ENCODE measurements around the gene APOC1. TPM values are rescaled to one million over a fixed set of nuclear protein-coding genes. Genes with fewer than 3 reads are reported as not detected.

The APOC1 gene
- total RNA-seq, 1 experiment from 2014 or later: 4.7 TPM

DNA sequence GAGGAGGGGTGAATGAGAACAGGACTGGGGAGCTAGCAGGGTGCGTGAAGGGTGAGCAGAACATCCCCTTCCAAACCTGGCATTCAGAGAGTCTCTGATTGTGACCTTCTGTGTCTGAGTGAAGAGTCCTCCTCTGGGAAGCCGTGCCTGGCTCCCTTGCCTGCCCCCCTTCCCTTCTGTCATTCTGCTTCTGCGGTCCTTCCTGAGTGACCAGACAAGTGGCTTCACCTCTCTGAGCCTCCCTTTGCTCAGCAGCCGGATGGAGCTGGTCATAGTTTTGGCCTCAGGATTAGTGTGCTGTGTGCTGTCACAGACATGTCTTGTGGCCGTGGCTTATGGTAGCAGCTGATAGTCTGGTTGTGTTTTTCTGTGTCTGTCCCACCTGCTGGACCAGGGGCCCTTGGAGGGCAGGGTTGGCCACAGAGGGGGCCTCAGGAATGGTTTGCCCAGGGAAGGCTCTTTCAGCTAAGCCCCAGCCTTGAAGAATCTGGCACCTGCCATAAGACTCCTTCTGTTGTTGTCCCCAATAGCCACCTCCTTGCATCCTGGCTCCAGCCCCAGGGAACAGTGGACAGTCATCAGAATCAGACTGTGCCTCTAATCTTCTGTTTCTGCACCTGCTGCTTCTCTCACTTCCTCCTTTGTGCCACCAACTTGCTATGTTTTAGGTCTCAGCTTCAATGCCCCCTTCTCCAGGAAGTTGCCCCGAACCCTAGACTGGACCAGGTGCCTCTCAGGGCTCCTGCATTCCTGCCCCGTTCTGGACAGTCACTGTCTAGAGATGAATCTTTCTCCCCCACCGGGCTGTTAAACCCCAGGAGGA is 46.7 kb downstream of the APOC1 start:
- no TSS peak for BruUV-seq (replicated peaks)
- DNase-seq: no peak
- no peaks in the 10 kb centered on the region for H3K27me3 Mint-ChIP-seq (ENCODE audit: unreplicated experiment)
- CTCF ChIA-PET: no interaction called here
- TF ChIP-seq, protein P1, sequence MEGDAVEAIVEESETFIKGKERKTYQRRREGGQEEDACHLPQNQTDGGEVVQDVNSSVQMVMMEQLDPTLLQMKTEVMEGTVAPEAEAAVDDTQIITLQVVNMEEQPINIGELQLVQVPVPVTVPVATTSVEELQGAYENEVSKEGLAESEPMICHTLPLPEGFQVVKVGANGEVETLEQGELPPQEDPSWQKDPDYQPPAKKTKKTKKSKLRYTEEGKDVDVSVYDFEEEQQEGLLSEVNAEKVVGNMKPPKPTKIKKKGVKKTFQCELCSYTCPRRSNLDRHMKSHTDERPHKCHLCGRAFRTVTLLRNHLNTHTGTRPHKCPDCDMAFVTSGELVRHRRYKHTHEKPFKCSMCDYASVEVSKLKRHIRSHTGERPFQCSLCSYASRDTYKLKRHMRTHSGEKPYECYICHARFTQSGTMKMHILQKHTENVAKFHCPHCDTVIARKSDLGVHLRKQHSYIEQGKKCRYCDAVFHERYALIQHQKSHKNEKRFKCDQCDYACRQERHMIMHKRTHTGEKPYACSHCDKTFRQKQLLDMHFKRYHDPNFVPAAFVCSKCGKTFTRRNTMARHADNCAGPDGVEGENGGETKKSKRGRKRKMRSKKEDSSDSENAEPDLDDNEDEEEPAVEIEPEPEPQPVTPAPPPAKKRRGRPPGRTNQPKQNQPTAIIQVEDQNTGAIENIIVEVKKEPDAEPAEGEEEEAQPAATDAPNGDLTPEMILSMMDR (IDR thresholded peaks at IDR 0.05; ENCODE audit: unreplicated experiment): no peak
- H3K4me3 Mint-ChIP-seq (ENCODE audit: low read depth, unreplicated experiment): no peak overlapping the region
- no peaks in the 10 kb centered on the region for H3K9me3 Mint-ChIP-seq (ENCODE audit: low read depth, unreplicated experiment)
- intact Hi-C loops (cut with micrococcal nuclease; ENCODE audit: unreplicated experiment): no loop called here
- peaks cover 16% of the 10 kb centered on the region for H3K4me1 Mint-ChIP-seq (ENCODE audit: low read depth, unreplicated experiment)
- peaks cover 34% of the 10 kb centered on the region for H3K36me3 Mint-ChIP-seq (ENCODE audit: insufficient read depth, unreplicated experiment)
- no peak overlapping the region for H3K27ac Mint-ChIP-seq (ENCODE audit: unreplicated experiment)

DNA sequence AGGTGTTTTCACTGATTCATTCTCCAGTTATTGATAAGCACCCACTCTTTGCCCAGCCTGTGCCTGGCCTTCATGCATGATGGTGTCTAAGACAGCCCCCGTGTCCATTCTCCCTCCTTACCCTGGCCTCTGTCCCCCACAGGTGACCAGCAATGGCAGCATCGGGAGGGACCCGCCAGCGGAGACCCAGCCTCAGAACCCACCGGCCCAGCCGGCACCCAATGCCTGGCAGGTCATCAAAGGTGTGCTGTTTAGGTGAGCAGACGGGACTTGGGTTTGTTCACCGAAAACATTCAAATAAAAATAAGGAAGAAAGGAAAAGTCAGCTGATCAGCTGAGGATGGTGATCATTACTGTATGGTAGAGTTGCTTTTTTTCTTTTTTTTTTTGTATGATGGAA is 47.4 kb downstream of the APOC1 start:
- TF ChIP-seq, protein P1 (IDR thresholded peaks at IDR 0.05; ENCODE audit: unreplicated experiment): no peak
- Mint-ChIP-seq H3K9me3 (ENCODE audit: low read depth, unreplicated experiment) (no peaks in the 10 kb centered on the region), H3K4me3 (ENCODE audit: low read depth, unreplicated experiment) (no peak overlapping the region), H3K4me1 (ENCODE audit: low read depth, unreplicated experiment) (peaks cover 13% of the 10 kb centered on the region), H3K36me3 (ENCODE audit: insufficient read depth, unreplicated experiment) (peaks cover 37% of the 10 kb centered on the region), H3K27ac (ENCODE audit: unreplicated experiment) (no peak overlapping the region), H3K27me3 (ENCODE audit: unreplicated experiment) (no peaks in the 10 kb centered on the region)
- intact Hi-C loops (cut with micrococcal nuclease; ENCODE audit: unreplicated experiment): no loop called here
- CTCF ChIA-PET: no interaction called here
- no peak for DNase-seq
- no TSS peak for BruUV-seq (replicated peaks)

DNA sequence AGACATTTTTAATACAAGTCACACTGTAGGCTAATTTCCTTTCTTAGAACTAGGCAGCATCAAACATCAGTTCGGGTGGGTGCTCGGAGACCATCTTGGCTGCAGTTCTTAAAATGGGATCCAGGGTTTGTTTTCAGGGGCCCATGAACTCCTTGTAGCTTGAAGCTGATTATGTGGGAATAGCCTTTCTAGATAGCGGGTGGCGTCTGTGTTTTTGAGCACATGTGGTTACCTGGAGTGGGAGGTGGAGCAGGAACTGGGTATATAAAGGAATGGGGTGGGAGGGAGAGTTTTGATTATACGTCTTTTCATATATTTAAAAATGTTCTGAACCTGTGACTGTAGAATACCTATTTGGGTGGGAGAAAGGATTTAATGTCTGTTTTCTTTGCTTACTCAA is 53.7 kb downstream of the APOC1 start:
- peaks cover 48% of the 10 kb centered on the region for H3K36me3 Mint-ChIP-seq (ENCODE audit: insufficient read depth, unreplicated experiment)
- no TSS peak for BruUV-seq (replicated peaks)
- intact Hi-C loops (cut with micrococcal nuclease; ENCODE audit: unreplicated experiment): no loop called here
- CTCF ChIA-PET: interaction anchor here (0.5 kb wide), 1 partner anchor 27 kb away, joined by 3 read pairs; no protein-coding TSS in a partner anchor
- H3K27ac Mint-ChIP-seq (ENCODE audit: unreplicated experiment): no peak overlapping the region
- no peaks in the 10 kb centered on the region for H3K4me1 Mint-ChIP-seq (ENCODE audit: low read depth, unreplicated experiment)
- DNase-seq: no peak
- no peaks in the 10 kb centered on the region for H3K9me3 Mint-ChIP-seq (ENCODE audit: low read depth, unreplicated experiment)
- no peaks in the 10 kb centered on the region for H3K27me3 Mint-ChIP-seq (ENCODE audit: unreplicated experiment)
- TF ChIP-seq, protein P1 (IDR thresholded peaks at IDR 0.05; ENCODE audit: unreplicated experiment): no peak
- no peak overlapping the region for H3K4me3 Mint-ChIP-seq (ENCODE audit: low read depth, unreplicated experiment)

DNA sequence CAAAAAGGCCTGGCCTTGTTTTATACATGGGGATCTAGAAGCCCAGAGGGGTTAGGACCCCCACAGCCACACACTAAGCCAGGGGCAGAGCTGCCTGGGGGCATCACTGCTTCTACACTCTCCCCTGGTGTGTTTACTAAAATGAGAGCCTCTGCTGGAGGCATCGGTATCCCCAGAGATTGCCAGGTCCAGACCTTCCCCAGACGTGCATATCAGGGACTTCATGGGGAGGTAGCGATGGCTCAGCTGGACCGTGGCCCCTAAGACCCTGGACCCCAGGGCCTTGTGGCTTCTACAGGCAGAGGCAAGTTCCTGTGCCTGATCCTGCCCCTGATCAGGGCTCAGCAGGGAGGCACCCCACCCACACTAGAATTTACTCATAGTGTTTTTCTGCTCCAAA is 54.3 kb downstream of the APOC1 start:
- no peaks in the 10 kb centered on the region for H3K4me1 Mint-ChIP-seq (ENCODE audit: low read depth, unreplicated experiment)
- DNase-seq: no peak
- TF ChIP-seq, protein P1 (IDR thresholded peaks at IDR 0.05; ENCODE audit: unreplicated experiment): no peak
- H3K36me3 Mint-ChIP-seq (ENCODE audit: insufficient read depth, unreplicated experiment): peaks cover 49% of the 10 kb centered on the region
- no peak overlapping the region for H3K27ac Mint-ChIP-seq (ENCODE audit: unreplicated experiment)
- CTCF ChIA-PET: interaction anchor here (0.5 kb wide), 1 partner anchor 27 kb away, joined by 3 read pairs; no protein-coding TSS in a partner anchor
- H3K27me3 Mint-ChIP-seq (ENCODE audit: unreplicated experiment): no peaks in the 10 kb centered on the region
- no peak overlapping the region for H3K4me3 Mint-ChIP-seq (ENCODE audit: low read depth, unreplicated experiment)
- H3K9me3 Mint-ChIP-seq (ENCODE audit: low read depth, unreplicated experiment): no peaks in the 10 kb centered on the region
- intact Hi-C loops (cut with micrococcal nuclease; ENCODE audit: unreplicated experiment): no loop called here
- no TSS peak for BruUV-seq (replicated peaks)

Other genes starting within 250 kb of the APOC1 start
- 66.2 and 67.8 TPM in 2 replicates for gene CEACAM19, start 243.1 kb upstream of the APOC1 start, total RNA-seq (2022)
- gene CEACAM16, start 215.5 kb upstream of the APOC1 start, total RNA-seq (2022): 0.38 TPM in 1 of 2 replicates, not detected in the other
- gene BCL3, start 165.9 kb upstream of the APOC1 start, total RNA-seq (2022): 37.7 and 41.5 TPM in 2 replicates
- 54.3 and 63.1 TPM in 2 replicates for gene CBLC, start 136.7 kb upstream of the APOC1 start, total RNA-seq (2022)
- gene BCAM, start 105.5 kb upstream of the APOC1 start, total RNA-seq (2022): 30.0 and 31.2 TPM in 2 replicates
- 137 and 174 TPM in 2 replicates for gene NECTIN2, start 68.3 kb upstream of the APOC1 start, total RNA-seq (2022)
- 152 and 162 TPM in 2 replicates for gene TOMM40, start 23.4 kb upstream of the APOC1 start, total RNA-seq (2022)
- gene APOE, start 8.8 kb upstream of the APOC1 start, total RNA-seq (2022): 1.1 and 4.1 TPM in 2 replicates
- not detected in 2 replicates for gene APOC4, start 27.6 kb downstream of the APOC1 start, total RNA-seq (2022)
- not detected in 2 replicates for gene APOC2, start 31.4 kb downstream of the APOC1 start, total RNA-seq (2022)
- 172 and 183 TPM in 2 replicates for gene CLPTM1, start 40.8 kb downstream of the APOC1 start, total RNA-seq (2022)
- 37.9 and 44.5 TPM in 2 replicates for gene RELB, start 86.9 kb downstream of the APOC1 start, total RNA-seq (2022)
- 115 and 126 TPM in 2 replicates for gene CLASRP, start 124.4 kb downstream of the APOC1 start, total RNA-seq (2022)
- 5.3 and 6.3 TPM in 2 replicates for gene ZNF296, start 161.9 kb downstream of the APOC1 start, total RNA-seq (2022)
- 36.0 and 42.0 TPM in 2 replicates for gene GEMIN7, start 164.7 kb downstream of the APOC1 start, total RNA-seq (2022)
- 45.7 and 59.7 TPM in 2 replicates for gene PPP1R37, start 178.6 kb downstream of the APOC1 start, total RNA-seq (2022)
- 0.64 TPM in 2 replicates for gene NKPD1, start 246.4 kb downstream of the APOC1 start, total RNA-seq (2022)